CD8-positive, alpha-beta memory T cell (primary cell): ENCODE data around the gene AUTS2. TPM values are rescaled to one million over a fixed set of nuclear protein-coding genes. Genes with fewer than 3 reads are reported as not detected.

ENCODE experiments used
- CTCF ChIA-PET: fragments of 350-600 bp; sonication (Branson Sonifier 250); formaldehyde crosslinking; loops from one replicate; lab custom pipeline; 2021; ENCODE audit warnings: antibody characterized with exemption; lab: Charles Lee
- POLR2A ChIA-PET: fragments of 350-600 bp; sonication (Branson Sonifier 250); formaldehyde crosslinking; loops from one replicate; lab custom pipeline; 2021; ENCODE audit warnings: antibody characterized with exemption; lab: Charles Lee
- DNase-seq, 5 donors: peaks; one replicate each; pipeline versions ENCODE4 v3.0.0 to v3.0.0-alpha.2; 2020 to 2022; ENCODE audit warnings: mixed read lengths in 1 of 5
- H3K27ac ChIP-seq: one replicate; pipeline ENCODE4 v1.7.0; 2013; ENCODE audit warnings: low read depth, mild to moderate bottlenecking, low read length, moderate library complexity
- H3K27me3 ChIP-seq: 2 replicates; pipeline ENCODE4 v1.7.0; 2013; ENCODE audit warnings: low read length, mild to moderate bottlenecking; ENCODE audit not compliant: insufficient read depth, poor library complexity, severe bottlenecking
- H3K36me3 ChIP-seq: 2 replicates; pipeline ENCODE4 v1.7.0; 2013; ENCODE audit warnings: mild to moderate bottlenecking, low read length, moderate library complexity; ENCODE audit not compliant: insufficient read depth
- H3K4me1 ChIP-seq: 2 replicates; pipeline ENCODE4 v1.7.0; 2013; ENCODE audit warnings: mild to moderate bottlenecking, low read length, moderate library complexity; ENCODE audit not compliant: insufficient read depth
- H3K4me3 ChIP-seq: 2 replicates; pipeline ENCODE4 v1.7.0; 2013; ENCODE audit warnings: mild to moderate bottlenecking, low read length
- H3K9me3 ChIP-seq: 2 replicates; pipeline ENCODE4 v1.7.0; 2013; ENCODE audit warnings: mild to moderate bottlenecking, low read length
- H3K27ac Mint-ChIP-seq, 8 donors: one replicate each; pipeline ENCODE4 v1.8.0; 2020 to 2021; ENCODE audit warnings: mixed read lengths in 8 of 8, mild to moderate bottlenecking in 6 of 8, inconsistent platforms in 3 of 8, moderate library complexity in 3 of 8
- H3K27me3 Mint-ChIP-seq, 2 donors: one replicate each; pipeline ENCODE4 v1.8.0; 2020 to 2021; ENCODE audit warnings: mixed read lengths in 2 of 2, mild to moderate bottlenecking in 1 of 2, moderate library complexity in 1 of 2
- H3K36me3 Mint-ChIP-seq, 3 donors: one replicate each; pipeline ENCODE4 v1.8.0; 2020 to 2021; ENCODE audit warnings: mixed read lengths in 3 of 3, inconsistent platforms in 1 of 3, mild to moderate bottlenecking in 1 of 3
- H3K4me1 Mint-ChIP-seq, 3 donors: one replicate each; pipeline ENCODE4 v1.8.0; 2020 to 2021; ENCODE audit warnings: mixed read lengths in 3 of 3, inconsistent platforms in 1 of 3, mild to moderate bottlenecking in 1 of 3
- H3K4me3 Mint-ChIP-seq, 7 donors: one replicate each; pipeline ENCODE4 v1.8.0; 2020 to 2021; ENCODE audit warnings: mixed read lengths in 7 of 7, mild to moderate bottlenecking in 6 of 7, moderate library complexity in 4 of 7, inconsistent platforms in 2 of 7
- H3K9me3 Mint-ChIP-seq, 5 donors: one replicate each; pipeline ENCODE4 v1.8.0; 2020 to 2022; ENCODE audit warnings: mixed read lengths in 5 of 5, mild to moderate bottlenecking in 3 of 5, moderate library complexity in 2 of 5, inconsistent platforms in 1 of 5
- polyA plus RNA-seq: library from polyadenylated mRNA; unstranded; fragments of 300-500 nt; fragmentation: Illumina TruSeq; gene quantifications from one replicate; pipeline ENCODE4 v1.2.3, GENCODE V29; 2021
- total RNA-seq, 2 experiments: library from RNA; stranded (reverse); gene quantifications; one replicate each; pipeline ENCODE4 v1.2.3, GENCODE V29; 2021

AUTS2 gene
- total and polyA plus RNA-seq, 3 experiments from 2014 or later, result 4.4 to 9.9 (median 5.3) TPM

DNA sequence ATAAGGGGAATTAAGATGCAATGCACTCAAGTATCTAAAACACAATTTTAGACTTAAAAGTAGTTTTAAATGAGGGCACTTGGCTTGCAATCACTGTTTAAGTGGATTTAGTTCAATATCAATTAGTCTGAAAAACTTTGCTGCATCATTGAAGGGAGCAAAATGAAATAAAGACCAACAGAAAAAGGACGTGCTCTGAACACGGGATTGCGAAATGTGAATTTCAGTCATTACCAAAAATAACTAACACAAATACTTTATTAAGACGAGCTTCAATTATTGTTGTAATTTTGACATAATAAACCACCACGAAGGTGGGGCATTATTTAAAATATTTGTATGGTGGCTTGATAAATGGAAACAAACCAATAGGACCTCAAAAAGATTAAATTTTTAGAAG, 1171.9 kb downstream of the AUTS2 start:
- Histone ChIP-seq H3K27me3 (no peaks in the 10 kb centered on the region), H3K36me3 (no peaks in the 10 kb centered on the region), H3K27ac (no peak overlapping the region), H3K4me1 (no peaks in the 10 kb centered on the region), H3K9me3 (no peaks in the 10 kb centered on the region), H3K4me3 (no peak overlapping the region)
- no peak for DNase-seq
- Mint-ChIP-seq H3K27me3 (no peaks in the 10 kb centered on the region), H3K27ac (no peak overlapping the region), H3K36me3 (peaks cover 3 to 83% (median 30%) of the 10 kb centered on the region in 3 donors), H3K9me3 (no peaks in the 10 kb centered on the region), H3K4me3 (no peak overlapping the region), H3K4me1 (peaks cover 0 to 8% (median under 1%) of the 10 kb centered on the region in 3 donors)
- CTCF ChIA-PET, result no interaction called here
- POLR2A ChIA-PET, result no interaction called here

DNA sequence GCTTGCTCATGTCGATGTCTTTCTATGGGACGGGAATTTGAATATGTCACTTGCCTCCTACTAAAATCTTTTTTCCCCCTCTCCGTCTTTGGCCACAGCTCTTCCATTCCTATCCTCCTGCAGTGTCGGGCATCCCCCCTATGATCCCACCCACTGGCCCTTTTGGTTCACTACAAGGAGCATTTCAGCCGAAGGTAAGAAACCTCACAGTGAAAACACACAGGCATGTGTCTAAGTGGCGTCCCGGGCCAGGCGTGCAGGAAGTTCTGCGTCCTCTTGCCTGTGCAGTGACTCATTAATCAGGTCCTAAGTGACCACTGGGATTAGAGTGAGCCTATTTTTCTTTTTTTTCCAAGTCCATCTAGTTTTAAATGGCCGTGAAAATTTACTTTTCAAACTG, 1173.2 kb downstream of the AUTS2 start:
- Histone ChIP-seq H3K27me3 (no peaks in the 10 kb centered on the region), H3K27ac (no peak overlapping the region), H3K4me3 (no peak overlapping the region), H3K9me3 (no peaks in the 10 kb centered on the region), H3K4me1 (no peaks in the 10 kb centered on the region), H3K36me3 (no peaks in the 10 kb centered on the region)
- H3K4me3 Mint-ChIP-seq, result peak overlapping the region in 1 of 7 donors; percentile 75
- H3K27ac Mint-ChIP-seq, result peak overlapping the region in 1 of 8 donors; percentile 33
- no peak for DNase-seq
- H3K27me3 Mint-ChIP-seq, result no peaks in the 10 kb centered on the region
- no peaks in the 10 kb centered on the region for H3K9me3 Mint-ChIP-seq
- H3K36me3 Mint-ChIP-seq, result peaks cover 3 to 83% (median 29%) of the 10 kb centered on the region in 3 donors
- peaks cover 6 to 19% (median 12%) of the 10 kb centered on the region in 3 donors for H3K4me1 Mint-ChIP-seq
- POLR2A ChIA-PET, result no interaction called here
- CTCF ChIA-PET, result no interaction called here

DNA sequence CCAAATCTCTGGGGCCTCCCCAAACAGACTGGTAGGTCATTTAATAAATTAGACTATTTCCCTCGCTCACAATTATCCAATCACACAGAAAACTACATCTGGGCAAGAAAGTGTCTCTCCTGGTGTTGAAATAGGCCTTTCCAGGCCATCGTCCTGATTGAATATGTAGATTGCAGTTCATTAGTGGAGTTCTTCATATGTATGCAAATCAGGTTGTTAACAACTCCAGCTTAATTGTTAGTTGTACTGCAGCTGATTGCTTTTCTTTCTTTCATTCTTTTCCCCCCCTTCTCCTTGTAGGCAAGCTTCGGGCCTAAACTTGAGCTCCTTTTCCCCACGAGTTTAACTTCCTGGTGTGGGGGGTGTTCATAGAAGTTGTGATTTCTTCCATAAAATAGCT, 1174.6 kb downstream of the AUTS2 start:
- H3K27me3 ChIP-seq, result no peaks in the 10 kb centered on the region
- POLR2A ChIA-PET, result no interaction called here
- no peak overlapping the region for H3K4me3 Mint-ChIP-seq
- H3K9me3 ChIP-seq, result no peaks in the 10 kb centered on the region
- H3K27ac Mint-ChIP-seq, result peak overlapping the region in 1 of 8 donors; percentile 32
- H3K27me3 Mint-ChIP-seq, result no peaks in the 10 kb centered on the region
- H3K27ac ChIP-seq, result no peak overlapping the region
- no peak overlapping the region for H3K4me3 ChIP-seq
- H3K9me3 Mint-ChIP-seq, result no peaks in the 10 kb centered on the region
- CTCF ChIA-PET, result no interaction called here
- peaks cover 13 to 33% (median 21%) of the 10 kb centered on the region in 3 donors for H3K4me1 Mint-ChIP-seq
- no peaks in the 10 kb centered on the region for H3K36me3 ChIP-seq
- no peak for DNase-seq
- H3K36me3 Mint-ChIP-seq, result peaks cover 5 to 85% (median 23%) of the 10 kb centered on the region in 3 donors
- no peaks in the 10 kb centered on the region for H3K4me1 ChIP-seq

DNA sequence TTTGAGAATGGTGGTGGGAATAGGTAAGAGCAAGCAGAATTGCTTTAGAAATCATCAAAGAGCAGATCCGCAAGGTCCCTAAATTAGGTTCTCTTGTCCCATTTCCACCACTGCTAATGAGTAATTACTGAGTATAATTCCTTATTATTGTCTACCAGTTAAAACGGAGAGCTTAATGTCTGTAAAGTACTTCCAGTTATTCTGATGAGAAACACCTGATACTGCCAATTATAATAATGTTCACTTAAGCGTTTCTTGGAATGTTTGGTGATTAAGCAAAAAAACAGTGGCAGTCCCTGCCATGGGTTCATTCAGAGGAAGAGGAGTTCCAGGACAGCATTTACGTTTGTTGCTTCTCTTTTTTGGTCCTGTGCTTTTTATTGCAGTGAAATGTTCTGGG, 1175.1 kb downstream of the AUTS2 start:
- Mint-ChIP-seq H3K36me3 (peaks cover 6 to 85% (median 22%) of the 10 kb centered on the region in 3 donors), H3K9me3 (no peaks in the 10 kb centered on the region), H3K27ac (no peak overlapping the region), H3K4me1 (peaks cover 17 to 38% (median 24%) of the 10 kb centered on the region in 3 donors), H3K4me3 (no peak overlapping the region), H3K27me3 (no peaks in the 10 kb centered on the region)
- Histone ChIP-seq H3K4me1 (no peaks in the 10 kb centered on the region), H3K9me3 (no peaks in the 10 kb centered on the region), H3K36me3 (no peaks in the 10 kb centered on the region), H3K27ac (no peak overlapping the region), H3K27me3 (no peaks in the 10 kb centered on the region), H3K4me3 (no peak overlapping the region)
- POLR2A ChIA-PET, result no interaction called here
- CTCF ChIA-PET, result no interaction called here
- DNase-seq, result no peak

GRCh38 chr7:70774950-70775527, 1176.8 kb downstream of the AUTS2 start:
- Mint-ChIP-seq H3K27ac (peak overlapping the region in 5 of 8 donors; percentile 4 to 88 (median 75)), H3K4me1 (peaks cover 27 to 55% (median 34%) of the 10 kb centered on the region in 3 donors), H3K9me3 (no peaks in the 10 kb centered on the region), H3K27me3 (no peaks in the 10 kb centered on the region), H3K4me3 (peak overlapping the region in 1 of 7 donors; percentile 21), H3K36me3 (peaks cover 6 to 91% (median 28%) of the 10 kb centered on the region in 3 donors)
- no peak overlapping the region for H3K27ac ChIP-seq
- peaks cover 5% of the 10 kb centered on the region for H3K4me1 ChIP-seq
- H3K27me3 ChIP-seq, result no peaks in the 10 kb centered on the region
- CTCF ChIA-PET, result no interaction called here
- POLR2A ChIA-PET, result no interaction called here
- no peak overlapping the region for H3K4me3 ChIP-seq
- no peaks in the 10 kb centered on the region for H3K9me3 ChIP-seq
- H3K36me3 ChIP-seq, result no peaks in the 10 kb centered on the region
- DNase-seq, result no peak

GRCh38 chr7:70775570-70776156, 1177.4 kb downstream of the AUTS2 start:
- Histone ChIP-seq H3K4me3 (no peak overlapping the region), H3K4me1 (peaks cover 5% of the 10 kb centered on the region), H3K36me3 (no peaks in the 10 kb centered on the region), H3K9me3 (no peaks in the 10 kb centered on the region), H3K27me3 (no peaks in the 10 kb centered on the region), H3K27ac (no peak overlapping the region)
- ChIA-PET POLR2A (no interaction called here), CTCF (no interaction called here)
- peaks cover 27 to 56% (median 34%) of the 10 kb centered on the region in 3 donors for H3K4me1 Mint-ChIP-seq
- H3K36me3 Mint-ChIP-seq, result peaks cover 6 to 90% (median 29%) of the 10 kb centered on the region in 3 donors
- H3K27ac Mint-ChIP-seq, result peak overlapping the region in 6 of 8 donors; percentile 4 to 88 (median 62)
- no peaks in the 10 kb centered on the region for H3K27me3 Mint-ChIP-seq
- no peak for DNase-seq
- no peak overlapping the region for H3K4me3 Mint-ChIP-seq
- H3K9me3 Mint-ChIP-seq, result no peaks in the 10 kb centered on the region

GRCh38 chr7:70776627-70777101, 1178.4 kb downstream of the AUTS2 start:
- no peaks in the 10 kb centered on the region for H3K27me3 ChIP-seq
- Mint-ChIP-seq H3K27me3 (no peaks in the 10 kb centered on the region), H3K27ac (peak overlapping the region in 7 of 8 donors; percentile 27 to 88 (median 72)), H3K4me3 (peak overlapping the region in 3 of 7 donors; percentile 3 to 5 (median 4)), H3K4me1 (peaks cover 27 to 56% (median 34%) of the 10 kb centered on the region in 3 donors), H3K9me3 (no peaks in the 10 kb centered on the region), H3K36me3 (peaks cover 6 to 90% (median 23%) of the 10 kb centered on the region in 3 donors)
- no peak for DNase-seq
- CTCF ChIA-PET, result no interaction called here
- POLR2A ChIA-PET, result no interaction called here
- H3K9me3 ChIP-seq, result no peaks in the 10 kb centered on the region
- H3K4me3 ChIP-seq, result no peak overlapping the region
- H3K36me3 ChIP-seq, result no peaks in the 10 kb centered on the region
- H3K4me1 ChIP-seq, result peaks cover 5% of the 10 kb centered on the region
- H3K27ac ChIP-seq, result no peak overlapping the region

GRCh38 chr7:70777251-70777650, 1179.0 kb downstream of the AUTS2 start:
- no peak for DNase-seq
- H3K27ac ChIP-seq, result no peak overlapping the region
- H3K4me3 ChIP-seq, result no peak overlapping the region
- no peaks in the 10 kb centered on the region for H3K36me3 ChIP-seq
- Mint-ChIP-seq H3K4me1 (peaks cover 27 to 56% (median 34%) of the 10 kb centered on the region in 3 donors), H3K36me3 (peaks cover 3 to 91% (median 21%) of the 10 kb centered on the region in 3 donors), H3K4me3 (no peak overlapping the region), H3K27ac (peak overlapping the region in 7 of 8 donors; percentile 43 to 88 (median 69)), H3K27me3 (no peaks in the 10 kb centered on the region), H3K9me3 (peaks cover 0 to 2% (median 0%) of the 10 kb centered on the region in 5 donors)
- peaks cover 5% of the 10 kb centered on the region for H3K4me1 ChIP-seq
- ChIA-PET CTCF (no interaction called here), POLR2A (no interaction called here)
- H3K27me3 ChIP-seq, result no peaks in the 10 kb centered on the region
- no peaks in the 10 kb centered on the region for H3K9me3 ChIP-seq
